T-helper 1 cell treated with Interleukin-12 subunit alpha and Interleukin-12 subunit beta and Interleukin-4 antibody, amounts not matched to agents 30 μg/mL and 1 μg/mL, for 36 hours (primary cell): ENCODE results near the gene TAAR5.
"Not testable (repeated sequence)": the region's sequence is repeated elsewhere in the genome, so short reads cannot be mapped to it uniquely, and the experiment has no call there.

Experiments used
- H3K27ac Mint-ChIP-seq: one replicate; pipeline ENCODE4 v1.8.0; 2021; ENCODE audit warnings: mild to moderate bottlenecking, mixed read lengths
- H3K27me3 Mint-ChIP-seq: one replicate; pipeline ENCODE4 v1.8.0; 2021; ENCODE audit warnings: low read depth, mixed read lengths
- H3K36me3 Mint-ChIP-seq: one replicate; pipeline ENCODE4 v1.8.0; 2021; ENCODE audit warnings: low read depth, mixed read lengths
- H3K4me1 Mint-ChIP-seq: one replicate; pipeline ENCODE4 v1.8.0; 2021; ENCODE audit warnings: low read depth, mixed read lengths
- H3K4me3 Mint-ChIP-seq: one replicate; pipeline ENCODE4 v1.8.0; 2021; ENCODE audit warnings: mild to moderate bottlenecking, moderate library complexity, mixed read lengths
- H3K9me3 Mint-ChIP-seq: one replicate; pipeline ENCODE4 v1.8.0; 2021; ENCODE audit warnings: mixed read lengths

TAAR5 gene

GRCh38 chr6:132589454-132589853, at the start of gene TAAR5:
TAAR5 (minus strand) TSS chr6:132589741; CDS start chr6:132589686, 55 bp downstream.
- Mint-ChIP-seq H3K27ac (no peak within 1 kb of the TSS), H3K36me3 (no peaks in the 10 kb centered on the region), H3K27me3 (peaks cover 3% of the 10 kb centered on the region), H3K4me3 (no peak within 1 kb of the TSS), H3K9me3 (no peaks in the 10 kb centered on the region), H3K4me1 (no peaks in the 10 kb centered on the region)

- H3K4me1 Mint-ChIP-seq, H3K4me3 Mint-ChIP-seq, H3K36me3 Mint-ChIP-seq, H3K9me3 Mint-ChIP-seq, H3K27ac Mint-ChIP-seq: not testable (repeated sequence)
- peaks cover 44% of the 10 kb centered on the region for H3K27me3 Mint-ChIP-seq
Measured at GRCh38 chr6:132637135-132637534, 47.6 kb upstream of the TAAR5 start.

- H3K4me1 Mint-ChIP-seq, H3K27ac Mint-ChIP-seq, H3K36me3 Mint-ChIP-seq, H3K9me3 Mint-ChIP-seq, H3K4me3 Mint-ChIP-seq: not testable (repeated sequence)
- H3K27me3 Mint-ChIP-seq = peaks cover 42% of the 10 kb centered on the region
Measured at GRCh38 chr6:132635906-132636305, 46.4 kb upstream of the TAAR5 start.

- H3K27me3 Mint-ChIP-seq = peaks cover 45% of the 10 kb centered on the region
Measured at GRCh38 chr6:132635288-132635687, 45.7 kb upstream of the TAAR5 start.

GRCh38 chr6:132634796-132635195, 45.3 kb upstream of the TAAR5 start:
- H3K4me3 Mint-ChIP-seq = no peak overlapping the region
- H3K36me3 Mint-ChIP-seq = no peaks in the 10 kb centered on the region
- no peak overlapping the region for H3K27ac Mint-ChIP-seq
- H3K4me1 Mint-ChIP-seq = no peaks in the 10 kb centered on the region
- H3K27me3 Mint-ChIP-seq = peaks cover 42% of the 10 kb centered on the region
- H3K9me3 Mint-ChIP-seq = no peaks in the 10 kb centered on the region

More at GRCh38 chr6:132635288-132635687, 45.7 kb upstream of the TAAR5 start:
- H3K36me3 Mint-ChIP-seq, H3K4me1 Mint-ChIP-seq, H3K4me3 Mint-ChIP-seq, H3K27ac Mint-ChIP-seq, H3K9me3 Mint-ChIP-seq: not testable (repeated sequence)

GRCh38 chr6:132633362-132633761, 43.8 kb upstream of the TAAR5 start:
- Mint-ChIP-seq H3K27me3 (peaks cover 40% of the 10 kb centered on the region), H3K27ac (no peak overlapping the region), H3K4me1 (no peaks in the 10 kb centered on the region), H3K4me3 (no peak overlapping the region), H3K9me3 (no peaks in the 10 kb centered on the region), H3K36me3 (no peaks in the 10 kb centered on the region)

GRCh38 chr6:132624175-132624574, 34.6 kb upstream of the TAAR5 start, which contains the start of gene TAAR2:
TAAR2 (minus strand) TSS chr6:132624275; CDS start chr6:132624275, 0 bp downstream.
- Mint-ChIP-seq H3K27me3 (peaks cover 36% of the 10 kb centered on the region), H3K4me1 (no peaks in the 10 kb centered on the region), H3K36me3 (no peaks in the 10 kb centered on the region), H3K27ac (no peak within 1 kb of the TSS), H3K9me3 (no peaks in the 10 kb centered on the region), H3K4me3 (no peak within 1 kb of the TSS)

- Mint-ChIP-seq H3K27ac (no peak overlapping the region), H3K4me1 (no peaks in the 10 kb centered on the region), H3K9me3 (no peaks in the 10 kb centered on the region), H3K4me3 (no peak overlapping the region), H3K36me3 (no peaks in the 10 kb centered on the region), H3K27me3 (peaks cover 33% of the 10 kb centered on the region)
Measured at GRCh38 chr6:132623106-132623845, 33.7 kb upstream of the TAAR5 start.

- Mint-ChIP-seq H3K9me3 (no peaks in the 10 kb centered on the region), H3K4me3 (no peak overlapping the region), H3K27ac (no peak overlapping the region), H3K4me1 (peaks cover 8% of the 10 kb centered on the region), H3K36me3 (no peaks in the 10 kb centered on the region), H3K27me3 (peaks cover 23% of the 10 kb centered on the region)
Measured at GRCh38 chr6:132616677-132617076, 27.1 kb upstream of the TAAR5 start.

- H3K27ac Mint-ChIP-seq = no peak overlapping the region
- no peaks in the 10 kb centered on the region for H3K36me3 Mint-ChIP-seq
- peaks cover 8% of the 10 kb centered on the region for H3K4me1 Mint-ChIP-seq
- peaks cover 17% of the 10 kb centered on the region for H3K27me3 Mint-ChIP-seq
- H3K9me3 Mint-ChIP-seq = no peaks in the 10 kb centered on the region
- H3K4me3 Mint-ChIP-seq = peak overlapping the region; percentile 29
Measured at GRCh38 chr6:132614554-132614953, 25.0 kb upstream of the TAAR5 start.

GRCh38 chr6:132612449-132613108, 23.0 kb upstream of the TAAR5 start:
- Mint-ChIP-seq H3K9me3 (no peaks in the 10 kb centered on the region), H3K36me3 (no peaks in the 10 kb centered on the region), H3K4me1 (peaks cover 8% of the 10 kb centered on the region), H3K27me3 (peaks cover 10% of the 10 kb centered on the region), H3K27ac (no peak overlapping the region), H3K4me3 (no peak overlapping the region)

GRCh38 chr6:132611616-132612015, 22.1 kb upstream of the TAAR5 start:
- Mint-ChIP-seq H3K9me3 (no peaks in the 10 kb centered on the region), H3K27ac (no peak overlapping the region), H3K4me3 (no peak overlapping the region), H3K27me3 (peaks cover 9% of the 10 kb centered on the region), H3K4me1 (peaks cover 8% of the 10 kb centered on the region), H3K36me3 (no peaks in the 10 kb centered on the region)

GRCh38 chr6:132607544-132608233, 18.1 kb upstream of the TAAR5 start:
- H3K9me3 Mint-ChIP-seq = no peaks in the 10 kb centered on the region
- peaks cover 4% of the 10 kb centered on the region for H3K4me1 Mint-ChIP-seq
- no peak overlapping the region for H3K4me3 Mint-ChIP-seq
- H3K27ac Mint-ChIP-seq = no peak overlapping the region
- H3K27me3 Mint-ChIP-seq = no peaks in the 10 kb centered on the region
- H3K36me3 Mint-ChIP-seq = no peaks in the 10 kb centered on the region

- no peak overlapping the region for H3K4me3 Mint-ChIP-seq
- H3K9me3 Mint-ChIP-seq = no peaks in the 10 kb centered on the region
- no peaks in the 10 kb centered on the region for H3K36me3 Mint-ChIP-seq
- H3K27ac Mint-ChIP-seq = no peak overlapping the region
- H3K27me3 Mint-ChIP-seq = no peaks in the 10 kb centered on the region
- no peaks in the 10 kb centered on the region for H3K4me1 Mint-ChIP-seq
Measured at GRCh38 chr6:132604635-132605152, 15.2 kb upstream of the TAAR5 start.

- H3K4me3 Mint-ChIP-seq, H3K9me3 Mint-ChIP-seq, H3K27me3 Mint-ChIP-seq, H3K27ac Mint-ChIP-seq, H3K4me1 Mint-ChIP-seq, H3K36me3 Mint-ChIP-seq: not testable (repeated sequence)
Measured at GRCh38 chr6:132600900-132601299, 11.4 kb upstream of the TAAR5 start.
